ENCODE results near the gene FXN. TPM values are rescaled to one million over a fixed set of nuclear protein-coding genes. Genes with fewer than 3 reads are reported as not detected.

Gene FXN
- total and polyA plus RNA-seq, 2 experiments from 2014 or later: 12.2 to 31.5 TPM

DNA sequence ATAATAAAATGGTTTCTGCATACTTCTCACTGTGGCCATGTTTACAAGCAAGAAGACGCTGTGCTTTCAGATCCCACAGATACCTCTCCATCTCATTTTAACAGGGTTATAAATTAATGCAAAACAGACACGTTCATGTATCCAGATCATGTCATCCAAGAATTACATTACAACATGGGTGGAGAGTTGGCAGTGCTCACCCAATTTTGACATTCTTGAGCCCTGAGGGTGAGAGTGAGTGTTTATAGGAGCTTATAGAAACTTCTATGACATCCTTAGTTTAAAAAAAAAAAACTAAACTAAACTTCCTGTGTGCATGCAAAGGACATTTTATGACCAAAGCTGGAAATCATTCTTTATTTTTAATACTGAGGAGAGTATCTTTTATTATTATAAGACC, 30.7 kb upstream of the FXN start:
- WGBS (ENCODE audit: low lambda C conversion rate, missing lambda C conversion rate): 57% methylated on average over 2 of the region's 2 CpGs

DNA sequence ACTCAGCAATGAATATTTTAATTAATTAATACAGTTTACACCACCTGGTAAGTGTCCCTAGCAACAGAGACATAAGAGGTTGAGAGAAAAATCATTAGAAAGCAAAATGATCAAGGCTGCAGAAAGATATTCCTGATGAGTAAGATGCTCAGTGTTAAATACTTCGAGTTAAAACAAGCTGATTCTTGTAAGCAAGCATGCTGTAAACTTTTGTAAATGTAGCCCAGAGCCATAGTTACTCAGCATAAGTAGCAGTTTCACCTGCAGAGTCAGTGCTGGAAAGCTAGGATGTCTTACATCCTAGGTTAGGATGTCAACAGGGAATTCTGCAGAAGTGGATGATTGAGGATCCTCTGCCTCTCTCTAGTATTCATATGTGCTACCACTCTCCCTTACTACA, 25.8 kb upstream of the FXN start:
- H3K4me1 ChIP-seq (ENCODE audit: insufficient read depth): no peaks in the 10 kb centered on the region
- no peak for TF ChIP-seq EZH2 (IDR thresholded peaks at IDR 0.05; ENCODE audit: borderline replicate concordance)
- no peaks in the 10 kb centered on the region for H3K9me3 ChIP-seq (ENCODE audit: low read depth)
- H4K20me1 ChIP-seq (ENCODE audit: insufficient read depth, poor library complexity, severe bottlenecking): no peaks in the 10 kb centered on the region
- no peaks in the 10 kb centered on the region for H3K79me2 ChIP-seq
- 59% methylated on average over 1 of the region's 1 CpG for WGBS (ENCODE audit: low lambda C conversion rate, missing lambda C conversion rate)
- no peak overlapping the region for H3K4me3 ChIP-seq
- H3K27me3 ChIP-seq: no peaks in the 10 kb centered on the region
- DNase-seq (ENCODE audit: low spot score): no peak
- H3K9me2 ChIP-seq (replicated peaks; ENCODE audit: insufficient read depth): no peaks in the 10 kb centered on the region
- H3K4me2 ChIP-seq: no peak overlapping the region
- H3K27ac ChIP-seq: no peak overlapping the region
- no peak overlapping the region for H2AFZ ChIP-seq
- H3K36me3 ChIP-seq (replicated peaks; ENCODE audit: insufficient read depth, low read depth): no peaks in the 10 kb centered on the region

More for the DNA sequence above, 30.7 kb upstream of the FXN start:
- no peaks in the 10 kb centered on the region for H3K9me3 ChIP-seq (ENCODE audit: low read depth)
- no peak overlapping the region for H3K4me3 ChIP-seq
- H4K20me1 ChIP-seq (ENCODE audit: insufficient read depth, poor library complexity, severe bottlenecking): no peaks in the 10 kb centered on the region
- no peak overlapping the region for H3K4me2 ChIP-seq
- no peaks in the 10 kb centered on the region for H3K79me2 ChIP-seq
- H2AFZ ChIP-seq: no peak overlapping the region
- TF ChIP-seq EZH2 (IDR thresholded peaks at IDR 0.05; ENCODE audit: borderline replicate concordance) (no peak), EZH2phosphoT487 (IDR thresholded peaks at IDR 0.05; ENCODE audit: low read depth, severe bottlenecking, unreplicated experiment) (no peak)
- TF ChIP-seq, protein P1, sequence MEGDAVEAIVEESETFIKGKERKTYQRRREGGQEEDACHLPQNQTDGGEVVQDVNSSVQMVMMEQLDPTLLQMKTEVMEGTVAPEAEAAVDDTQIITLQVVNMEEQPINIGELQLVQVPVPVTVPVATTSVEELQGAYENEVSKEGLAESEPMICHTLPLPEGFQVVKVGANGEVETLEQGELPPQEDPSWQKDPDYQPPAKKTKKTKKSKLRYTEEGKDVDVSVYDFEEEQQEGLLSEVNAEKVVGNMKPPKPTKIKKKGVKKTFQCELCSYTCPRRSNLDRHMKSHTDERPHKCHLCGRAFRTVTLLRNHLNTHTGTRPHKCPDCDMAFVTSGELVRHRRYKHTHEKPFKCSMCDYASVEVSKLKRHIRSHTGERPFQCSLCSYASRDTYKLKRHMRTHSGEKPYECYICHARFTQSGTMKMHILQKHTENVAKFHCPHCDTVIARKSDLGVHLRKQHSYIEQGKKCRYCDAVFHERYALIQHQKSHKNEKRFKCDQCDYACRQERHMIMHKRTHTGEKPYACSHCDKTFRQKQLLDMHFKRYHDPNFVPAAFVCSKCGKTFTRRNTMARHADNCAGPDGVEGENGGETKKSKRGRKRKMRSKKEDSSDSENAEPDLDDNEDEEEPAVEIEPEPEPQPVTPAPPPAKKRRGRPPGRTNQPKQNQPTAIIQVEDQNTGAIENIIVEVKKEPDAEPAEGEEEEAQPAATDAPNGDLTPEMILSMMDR (IDR thresholded peaks at IDR 0.05; ENCODE audit: poor library complexity): no peak
- H3K4me1 ChIP-seq (ENCODE audit: insufficient read depth): peaks cover 3% of the 10 kb centered on the region
- no peaks in the 10 kb centered on the region for H3K36me3 ChIP-seq (replicated peaks; ENCODE audit: insufficient read depth, low read depth)
- DNase-seq (ENCODE audit: low spot score): peak; percentile 23
- H3K27ac ChIP-seq: no peak overlapping the region
- H3K27me3 ChIP-seq: no peaks in the 10 kb centered on the region
- no peaks in the 10 kb centered on the region for H3K9me2 ChIP-seq (replicated peaks; ENCODE audit: insufficient read depth)

GRCh38 chr9:69012696-69013381, 22.7 kb upstream of the FXN start:
- Histone ChIP-seq H2AFZ (no peak overlapping the region), H3K4me1 (ENCODE audit: insufficient read depth) (no peaks in the 10 kb centered on the region), H3K36me3 (replicated peaks; ENCODE audit: insufficient read depth, low read depth) (no peaks in the 10 kb centered on the region), H3K4me2 (no peak overlapping the region), H4K20me1 (ENCODE audit: insufficient read depth, poor library complexity, severe bottlenecking) (no peaks in the 10 kb centered on the region), H3K27me3 (peaks cover 6% of the 10 kb centered on the region), H3K4me3 (no peak overlapping the region), H3K9me3 (ENCODE audit: low read depth) (no peaks in the 10 kb centered on the region), H3K27ac (no peak overlapping the region), H3K79me2 (no peaks in the 10 kb centered on the region), H3K9me2 (replicated peaks; ENCODE audit: insufficient read depth) (no peaks in the 10 kb centered on the region)
- DNase-seq (ENCODE audit: low spot score): no peak
- no peak for TF ChIP-seq EZH2 (IDR thresholded peaks at IDR 0.05; ENCODE audit: borderline replicate concordance)
- no peak for TF ChIP-seq EZH2phosphoT487 (IDR thresholded peaks at IDR 0.05; ENCODE audit: low read depth, severe bottlenecking, unreplicated experiment)
- TF ChIP-seq, protein P1 (IDR thresholded peaks at IDR 0.05; ENCODE audit: poor library complexity): no peak
- WGBS (ENCODE audit: low lambda C conversion rate, missing lambda C conversion rate): 94% methylated on average over 18 of the region's 18 CpGs

DNA sequence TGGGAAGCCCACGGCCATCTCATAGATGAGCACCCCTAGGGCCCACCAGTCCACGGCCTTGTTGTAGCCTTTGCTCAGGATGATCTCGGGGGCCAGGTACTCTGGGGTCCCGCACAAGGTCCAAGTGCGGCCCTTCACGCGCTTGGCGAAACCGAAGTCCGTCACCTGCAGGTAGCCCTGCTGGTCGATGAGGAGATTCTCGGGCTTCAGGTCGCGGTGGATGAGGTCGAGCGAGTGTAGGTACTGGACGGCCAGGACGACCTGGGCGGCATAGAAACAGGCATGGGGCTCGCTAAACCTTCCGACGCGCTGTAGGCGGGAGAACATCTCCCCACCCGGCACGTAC, 22.2 kb upstream of the FXN start:
- Histone ChIP-seq H3K4me1 (ENCODE audit: insufficient read depth) (no peaks in the 10 kb centered on the region), H3K79me2 (no peaks in the 10 kb centered on the region), H3K36me3 (replicated peaks; ENCODE audit: insufficient read depth, low read depth) (no peaks in the 10 kb centered on the region), H3K9me3 (ENCODE audit: low read depth) (no peaks in the 10 kb centered on the region), H3K9me2 (replicated peaks; ENCODE audit: insufficient read depth) (no peaks in the 10 kb centered on the region), H4K20me1 (ENCODE audit: insufficient read depth, poor library complexity, severe bottlenecking) (no peaks in the 10 kb centered on the region), H3K27me3 (peaks cover 6% of the 10 kb centered on the region), H3K27ac (no peak overlapping the region), H2AFZ (no peak overlapping the region), H3K4me2 (no peak overlapping the region), H3K4me3 (no peak overlapping the region)
- TF ChIP-seq EZH2phosphoT487 (IDR thresholded peaks at IDR 0.05; ENCODE audit: low read depth, severe bottlenecking, unreplicated experiment) (no peak), EZH2 (IDR thresholded peaks at IDR 0.05; ENCODE audit: borderline replicate concordance) (no peak)
- TF ChIP-seq, protein P1 (IDR thresholded peaks at IDR 0.05; ENCODE audit: poor library complexity): no peak
- no peak for DNase-seq (ENCODE audit: low spot score)
- 97% methylated on average over 26 of the region's 26 CpGs for WGBS (ENCODE audit: low lambda C conversion rate, missing lambda C conversion rate)

All from hepatocyte (in vitro differentiated cells).